HG02884 (cell line): ENCODE results near the gene ARSB.
"Not testable (repeated sequence)": the region's sequence is repeated elsewhere in the genome, so short reads cannot be mapped to it uniquely, and the experiment has no call there.

Experiments
- ATAC-seq: cut with Tn5 transposase; IDR thresholded peaks from one replicate; pipeline ENCODE4 v1.9.1; 2021; ENCODE audit warnings: mild to moderate bottlenecking, moderate library complexity; ENCODE audit not compliant: unreplicated experiment

ARSB gene

GRCh38 chr5:78851891-78852290 is 133.2 kb downstream of the ARSB start:
- ATAC-seq: not testable (repeated sequence)

DNA sequence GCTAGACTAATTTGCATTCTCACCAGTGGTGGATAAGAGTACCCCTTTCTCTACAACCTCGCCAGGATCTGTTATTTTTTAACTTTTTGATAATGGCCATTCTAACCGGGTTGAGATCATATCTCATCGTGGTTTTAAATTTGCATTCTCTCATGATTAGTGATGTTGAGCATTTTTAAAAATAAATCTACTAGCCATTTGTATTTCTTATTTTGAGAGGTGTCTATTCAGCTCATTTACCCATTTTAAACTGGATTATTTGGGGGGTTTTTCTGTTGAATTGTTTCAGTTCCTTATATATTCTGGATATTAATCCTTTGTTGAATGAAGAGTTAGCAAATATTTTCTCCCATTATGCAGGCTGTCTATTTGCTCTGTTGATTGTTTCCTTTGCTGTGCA is 139.6 kb downstream of the ARSB start:
- no peak for ATAC-seq

DNA sequence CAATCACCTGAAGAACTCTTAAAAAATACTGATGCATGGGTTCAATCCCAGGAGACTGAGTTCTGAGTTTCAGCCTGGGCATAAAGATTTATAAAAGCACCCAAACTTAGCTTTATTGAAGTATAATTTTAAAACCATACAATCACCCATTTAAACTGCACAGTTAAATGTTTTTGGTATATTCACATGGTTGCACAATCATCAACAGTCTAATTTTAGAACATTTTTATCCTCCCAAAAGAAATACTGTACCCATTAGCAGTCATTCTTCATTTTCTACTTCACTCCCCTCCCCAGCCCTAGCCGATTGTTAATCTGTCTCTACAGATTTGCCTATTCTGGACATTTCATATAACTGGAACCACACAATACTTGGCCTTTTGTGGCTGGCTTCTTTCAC is 141.7 kb downstream of the ARSB start:
- ATAC-seq: no peak

DNA sequence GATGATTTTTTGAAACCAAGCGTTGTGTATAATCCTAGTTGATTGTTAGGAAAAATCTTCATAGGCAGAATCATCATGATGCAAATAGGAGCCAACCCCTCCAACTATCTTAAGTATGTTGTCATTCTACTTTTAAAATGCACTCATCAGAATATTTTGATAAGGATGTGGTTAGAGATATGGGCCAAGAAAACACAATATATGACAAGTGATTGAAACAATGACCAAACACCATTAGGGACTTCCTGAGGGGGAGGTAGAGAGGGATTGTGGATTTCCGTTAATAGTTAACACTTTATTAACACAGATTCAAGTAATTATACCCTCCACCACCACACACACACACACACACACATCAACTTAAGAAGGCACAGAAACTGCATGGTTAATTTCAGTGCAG is 143.3 kb downstream of the ARSB start:
- no peak for ATAC-seq

- ATAC-seq: no peak
Measured at GRCh38 chr5:78838753-78839152, 146.4 kb downstream of the ARSB start.

DNA sequence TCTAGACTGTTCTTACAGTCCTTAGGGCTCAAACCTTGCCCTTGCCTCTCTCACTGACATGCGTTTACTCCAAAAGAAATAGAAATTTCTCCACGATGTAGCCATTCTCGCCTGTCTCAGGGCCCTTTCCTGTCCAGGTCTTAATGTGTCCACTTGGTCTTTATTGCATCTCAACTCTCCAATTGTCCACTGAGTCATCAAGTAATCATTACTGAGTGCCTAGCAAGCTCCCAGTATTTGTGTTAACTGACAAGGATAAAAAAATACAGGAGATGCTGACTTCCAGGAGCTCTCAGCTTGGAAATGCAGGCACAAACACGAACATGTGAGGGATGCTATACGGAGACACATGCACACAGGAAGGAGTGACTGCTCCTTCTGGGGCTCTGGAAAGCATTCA is 147.3 kb downstream of the ARSB start:
- ATAC-seq: no peak

- ATAC-seq: no peak
Measured at GRCh38 chr5:78835176-78835575, 149.9 kb downstream of the ARSB start.

- no peak for ATAC-seq
Measured at GRCh38 chr5:78833284-78833683, 151.8 kb downstream of the ARSB start.

DNA sequence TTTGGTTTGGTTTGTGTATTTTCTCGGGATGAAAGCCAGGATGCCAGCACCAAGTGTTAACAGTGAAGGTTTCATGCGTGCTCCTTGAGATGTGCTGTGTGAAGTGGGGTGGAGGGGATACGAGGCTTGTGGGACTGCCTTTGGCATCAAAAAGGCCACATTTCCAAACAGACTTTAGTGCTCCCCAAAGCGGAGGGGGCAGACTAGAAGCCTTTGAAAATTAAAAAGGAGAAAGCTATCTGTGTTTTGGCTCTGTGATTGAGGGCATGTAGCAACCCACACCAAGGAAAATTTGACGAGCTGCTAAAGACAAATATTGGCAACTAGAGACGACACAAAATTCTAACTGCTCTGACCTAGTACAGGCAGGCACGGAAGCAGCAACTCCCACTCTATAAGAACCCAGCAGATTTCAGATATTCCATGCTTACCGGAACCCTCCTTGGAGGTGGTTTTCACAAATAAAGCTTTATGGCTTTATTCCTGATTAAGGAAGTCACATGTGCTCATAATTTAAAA is 154.5 kb downstream of the ARSB start:
- ATAC-seq: no peak

DNA sequence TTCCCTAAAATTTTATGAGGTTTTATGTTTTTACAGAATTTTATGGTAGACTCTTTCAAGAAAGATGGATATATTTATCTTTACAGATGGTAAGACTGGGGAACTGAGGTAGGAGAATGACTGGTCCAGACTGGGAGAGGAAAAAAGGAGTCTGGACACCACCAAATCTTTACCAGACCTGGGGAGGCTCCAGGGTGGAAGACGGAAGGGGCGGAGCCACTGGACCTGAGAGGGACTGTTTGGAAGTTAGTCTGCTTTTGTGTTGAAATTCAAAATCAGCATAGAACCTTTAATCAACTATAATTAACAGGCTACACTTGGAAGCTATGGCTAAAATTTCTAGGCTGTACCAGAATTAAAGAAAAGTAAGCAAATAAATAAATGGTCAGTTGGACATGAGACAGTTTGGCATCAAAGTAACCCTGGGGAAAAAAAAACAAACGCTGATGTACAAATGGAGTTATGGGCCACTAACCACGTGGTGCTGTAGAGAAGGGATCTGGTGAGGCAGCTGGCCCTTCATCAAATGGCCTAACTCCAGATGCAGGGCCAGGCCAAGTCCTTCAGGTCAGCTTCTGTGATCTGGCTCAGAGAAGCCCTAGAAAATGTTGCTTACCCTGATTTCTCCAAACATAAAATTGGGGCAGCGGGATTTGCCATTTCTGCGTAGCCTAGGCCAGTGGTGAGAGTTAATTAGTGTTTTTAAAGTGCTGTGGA is 155.1 kb downstream of the ARSB start:
- ATAC-seq: no peak

DNA sequence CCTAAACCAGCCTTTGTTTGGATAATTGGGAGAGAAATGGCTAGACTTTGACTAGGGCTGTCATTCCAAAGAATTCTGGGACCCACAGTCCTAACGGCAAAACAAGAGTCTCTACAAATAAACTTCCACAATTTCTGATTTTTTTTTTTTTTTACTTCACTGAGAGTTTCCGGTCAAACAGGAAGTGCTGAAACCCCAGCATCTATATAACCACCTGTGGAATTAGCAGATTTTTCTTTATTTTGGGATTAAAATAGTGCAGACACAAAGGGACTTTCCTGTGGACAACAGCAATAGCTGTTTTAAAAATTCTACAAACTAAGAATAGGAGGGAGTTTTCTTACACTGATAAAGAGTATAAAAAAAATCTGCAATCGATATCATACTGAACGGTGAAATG is 157.4 kb downstream of the ARSB start:
- no peak for ATAC-seq

GRCh38 chr5:78824831-78825281 is 160.3 kb downstream of the ARSB start:
- no peak for ATAC-seq

GRCh38 chr5:78823196-78823595 is 161.9 kb downstream of the ARSB start:
- ATAC-seq: no peak

- no peak for ATAC-seq
Measured at GRCh38 chr5:78821536-78822021, 163.5 kb downstream of the ARSB start.

GRCh38 chr5:78819707-78820106 is 165.4 kb downstream of the ARSB start:
- ATAC-seq: no peak

DNA sequence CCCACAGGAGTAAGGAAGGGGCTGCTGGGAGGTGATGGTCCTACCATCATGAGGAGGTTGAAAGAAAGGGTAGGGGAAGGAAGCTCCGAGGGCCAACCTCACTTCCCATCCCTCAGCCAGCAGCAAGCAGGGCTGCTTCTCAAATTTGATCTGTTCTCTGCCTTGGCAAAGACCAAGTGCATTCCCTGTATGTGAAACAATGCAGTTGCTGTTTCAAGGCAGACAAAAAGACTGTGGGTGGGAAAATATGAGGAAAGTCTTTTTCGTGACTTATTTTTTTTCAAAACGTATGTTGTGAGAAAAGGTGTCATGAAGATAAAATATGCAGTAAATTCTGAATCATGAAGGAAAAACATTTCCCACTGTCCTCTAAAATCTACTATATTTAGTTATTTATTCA is 165.9 kb downstream of the ARSB start:
- no peak for ATAC-seq

- ATAC-seq: no peak
Measured at GRCh38 chr5:78816143-78816765, 168.9 kb downstream of the ARSB start.

DNA sequence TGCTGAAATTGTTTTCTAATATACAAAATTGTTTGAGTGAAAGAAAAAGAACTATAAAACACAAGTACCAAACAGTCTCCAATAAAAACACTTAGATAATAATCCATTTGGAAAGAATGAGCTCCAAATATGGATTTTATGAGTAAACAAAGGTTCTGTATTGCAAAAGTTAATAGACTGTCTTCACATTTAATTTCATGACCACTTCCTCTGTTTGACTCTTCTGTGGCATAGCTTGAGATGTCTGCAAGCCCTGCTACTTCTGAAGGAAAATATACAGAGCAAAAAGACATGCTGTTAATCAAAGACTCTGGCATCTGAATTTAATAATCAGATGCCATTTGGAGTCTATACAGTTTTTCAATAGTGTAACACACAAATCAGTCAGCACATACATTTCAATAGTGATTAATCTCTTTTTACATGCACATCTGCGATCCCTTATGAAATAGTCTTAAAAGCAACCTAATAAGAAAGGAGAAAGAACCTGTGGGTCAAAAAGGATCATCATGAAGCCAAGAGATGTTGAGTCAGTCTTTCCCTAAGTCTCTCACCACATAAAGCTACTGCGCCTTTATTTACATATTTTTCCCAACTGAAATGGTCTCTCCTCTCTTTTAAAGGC is 171.1 kb downstream of the ARSB start:
- ATAC-seq: no peak

DNA sequence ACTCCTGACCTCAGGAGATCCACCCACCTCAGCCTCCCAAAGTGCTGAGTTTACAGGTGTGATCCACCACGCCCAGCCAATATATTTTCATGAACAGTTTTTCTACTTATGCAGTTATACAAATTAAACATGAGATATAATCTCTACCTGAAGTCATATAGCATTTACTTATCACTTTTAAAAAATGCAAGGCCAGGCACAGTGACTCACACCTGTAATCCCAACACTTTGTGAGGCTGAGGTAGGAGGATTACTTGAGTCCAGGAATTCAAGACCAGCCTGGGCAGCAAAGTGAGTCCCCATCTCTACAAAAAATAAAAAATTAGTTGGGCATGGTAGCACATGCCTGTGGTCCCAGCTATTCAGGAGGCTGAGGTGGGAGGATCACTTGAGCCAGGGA is 171.8 kb downstream of the ARSB start:
- no peak for ATAC-seq

- no peak for ATAC-seq
Measured at GRCh38 chr5:78811866-78812265, 173.2 kb downstream of the ARSB start.

DNA sequence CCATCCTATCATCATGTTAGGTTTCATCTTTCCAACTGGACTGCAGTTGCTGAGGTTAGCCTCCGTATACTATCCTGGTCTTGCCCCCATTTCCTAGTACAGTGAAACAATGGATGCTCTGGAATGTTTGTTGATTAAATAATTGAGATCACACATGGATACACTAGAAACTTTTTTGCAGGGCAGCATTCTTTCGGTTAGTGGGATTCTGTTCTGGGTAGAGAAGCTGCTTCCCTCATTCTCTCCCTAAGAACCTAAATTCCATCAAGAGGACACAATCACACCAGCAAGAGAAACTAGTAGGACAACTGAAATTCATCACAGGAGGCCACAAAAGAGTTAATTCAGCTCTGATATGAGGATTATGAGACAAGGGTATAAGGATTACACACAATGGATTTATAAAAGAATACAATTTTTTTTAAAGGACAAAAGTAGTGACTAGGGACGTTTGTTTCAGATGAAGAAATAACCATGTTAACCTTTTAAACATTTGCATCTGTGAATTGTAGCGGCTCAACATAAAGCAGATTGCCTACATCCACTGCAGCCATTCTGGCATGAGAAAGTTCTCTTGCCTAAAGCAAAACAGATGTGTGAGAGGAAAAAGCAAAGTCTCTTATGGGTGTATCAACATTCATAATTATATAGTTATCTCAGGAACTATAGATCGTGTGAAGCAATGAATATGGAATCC is 173.8 kb downstream of the ARSB start:
- no peak for ATAC-seq
